Effector memory CD8-positive, alpha-beta T cell (primary cell): Measurements from ENCODE around the gene HMGCL.
"Not testable (repeated sequence)": the region's sequence is repeated elsewhere in the genome, so short reads cannot be mapped to it uniquely, and the experiment has no call there.

ENCODE experiments used
- ATAC-seq: fragments of 150-1000 bp; cut with Tn5 transposase; replicated peaks from 2 replicates; pipeline ENCODE4 v1.10.0; 2021; ENCODE audit warnings: mild to moderate bottlenecking, moderate library complexity
- DNase-seq, 3 experiments: peaks; one replicate each; pipeline ENCODE4 v3.0.0; 2021
- H3K27ac Mint-ChIP-seq, 2 donors: one replicate each; pipeline ENCODE4 v1.8.0; 2022; ENCODE audit warnings: mild to moderate bottlenecking in 2 of 2, mixed read lengths in 2 of 2, moderate library complexity in 2 of 2
- H3K27me3 Mint-ChIP-seq, 2 donors: one replicate each; pipeline ENCODE4 v1.8.0; 2022; ENCODE audit warnings: mixed read lengths in 2 of 2
- H3K36me3 Mint-ChIP-seq: one replicate; pipeline ENCODE4 v1.8.0; 2022; ENCODE audit warnings: mild to moderate bottlenecking, moderate library complexity, mixed read lengths; ENCODE audit not compliant: insufficient read depth
- H3K4me1 Mint-ChIP-seq, 2 donors: one replicate each; pipeline ENCODE4 v1.8.0; 2022; ENCODE audit warnings: low read depth in 2 of 2, mixed read lengths in 2 of 2
- H3K4me3 Mint-ChIP-seq, 2 donors: one replicate each; pipeline ENCODE4 v1.8.0; 2022; ENCODE audit warnings: mild to moderate bottlenecking in 2 of 2, mixed read lengths in 2 of 2, moderate library complexity in 2 of 2
- H3K9me3 Mint-ChIP-seq, 2 donors: one replicate each; pipeline ENCODE4 v1.8.0; 2022; ENCODE audit warnings: mixed read lengths in 2 of 2

The HMGCL gene

DNA sequence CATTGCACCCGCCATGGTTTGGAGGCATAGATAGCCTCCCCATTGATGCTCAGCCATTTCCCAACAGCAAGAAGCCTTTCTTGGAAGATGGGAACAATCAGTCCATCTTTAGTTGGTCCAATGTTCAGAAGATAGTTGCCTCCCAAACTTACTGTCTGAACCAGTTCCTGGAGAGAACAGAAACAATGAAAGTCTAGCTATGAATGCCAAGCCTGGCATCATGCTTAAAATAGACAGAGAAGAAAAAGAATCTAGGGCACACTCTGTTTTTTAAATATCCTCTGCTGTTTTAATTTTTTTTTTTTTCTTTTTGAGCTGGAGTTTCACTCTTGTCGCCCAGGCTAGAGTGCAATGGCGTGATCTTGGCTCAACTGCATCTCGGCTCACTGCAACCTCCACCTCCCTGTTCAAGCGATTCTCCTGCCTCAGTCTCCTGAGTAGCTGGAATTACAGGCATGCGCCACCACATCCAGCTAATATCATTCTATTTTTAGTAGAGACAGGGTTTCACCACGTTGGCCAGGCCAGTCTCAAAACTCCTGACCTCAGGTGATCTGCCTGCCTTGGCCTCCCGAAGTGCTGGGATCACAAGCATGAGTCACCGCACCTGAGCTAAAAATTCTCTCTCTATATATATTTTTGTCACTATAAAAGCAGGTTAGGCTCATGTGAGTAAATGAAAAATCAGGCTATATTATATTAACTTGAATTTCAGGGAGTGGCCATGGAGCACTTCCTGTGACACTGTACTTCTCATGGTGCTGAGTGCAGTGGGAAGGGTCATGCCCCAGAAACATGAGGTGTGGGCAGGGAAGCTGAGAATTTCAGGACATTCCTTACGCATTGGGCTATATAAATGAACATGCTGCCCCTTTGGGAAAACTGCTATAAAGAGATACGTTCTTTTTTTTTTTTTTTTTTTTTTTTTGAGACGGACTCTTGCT, 23.7 kb upstream of the HMGCL start:
- Mint-ChIP-seq H3K4me1 (no peaks in the 10 kb centered on the region), H3K36me3 (peaks cover 34% of the 10 kb centered on the region), H3K4me3 (no peak overlapping the region), H3K27ac (no peak overlapping the region), H3K27me3 (no peaks in the 10 kb centered on the region), H3K9me3 (no peaks in the 10 kb centered on the region)
- DNase-seq (no peak), ATAC-seq (no peak)

DNA sequence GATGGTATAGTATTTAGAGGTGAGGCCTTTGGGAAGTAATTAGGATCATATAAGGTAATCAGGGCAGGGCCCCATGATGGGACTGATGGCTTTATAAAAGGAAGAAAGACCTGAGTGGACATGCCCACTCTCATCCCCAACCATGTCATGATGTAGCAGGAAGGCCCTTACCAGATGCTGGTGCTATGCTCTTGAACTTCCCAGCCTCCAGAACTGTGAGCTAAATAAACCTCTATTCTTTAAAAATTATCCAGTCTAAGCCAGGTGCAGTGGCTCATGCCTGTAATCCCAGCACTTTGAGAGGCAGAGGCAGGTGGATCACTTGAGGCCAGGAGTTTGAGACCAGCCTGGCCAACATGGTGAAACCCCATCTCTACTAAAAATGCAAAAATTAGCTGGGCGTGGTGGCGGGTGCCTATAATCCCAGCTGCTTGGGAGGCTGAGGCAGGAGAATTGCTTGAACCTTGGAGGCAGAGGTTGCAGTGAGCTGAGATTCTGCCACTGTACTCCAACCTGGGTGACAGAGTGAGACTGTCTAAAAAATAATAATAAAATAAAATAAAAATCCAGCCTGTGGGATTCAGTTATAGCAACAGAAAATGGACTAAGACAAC, 22.4 kb upstream of the HMGCL start:
- not testable (repeated sequence) for H3K27me3 Mint-ChIP-seq, H3K4me1 Mint-ChIP-seq, DNase-seq, ATAC-seq, H3K9me3 Mint-ChIP-seq, H3K27ac Mint-ChIP-seq, H3K4me3 Mint-ChIP-seq
- H3K36me3 Mint-ChIP-seq = peaks cover 33% of the 10 kb centered on the region

DNA sequence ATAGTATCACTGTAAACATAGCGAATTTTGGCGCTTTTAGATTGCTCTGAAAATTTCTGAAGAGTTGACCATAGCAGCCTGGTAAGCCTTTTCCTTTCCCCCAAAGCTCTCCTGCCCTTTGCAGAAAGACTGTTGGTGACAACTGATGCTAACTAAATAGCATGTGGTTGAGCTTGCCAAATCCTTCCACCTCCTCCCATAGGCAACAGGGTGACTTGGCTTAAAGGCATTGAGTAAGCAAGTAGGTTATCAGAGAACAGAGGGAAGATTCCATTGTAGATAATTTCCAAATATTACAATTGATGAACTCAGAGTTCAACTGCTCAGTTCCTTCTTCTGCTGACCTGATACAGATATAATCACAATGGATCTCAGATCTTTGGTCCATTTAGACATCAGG, 19.9 kb upstream of the HMGCL start:
- H3K9me3 Mint-ChIP-seq = no peaks in the 10 kb centered on the region

DNA sequence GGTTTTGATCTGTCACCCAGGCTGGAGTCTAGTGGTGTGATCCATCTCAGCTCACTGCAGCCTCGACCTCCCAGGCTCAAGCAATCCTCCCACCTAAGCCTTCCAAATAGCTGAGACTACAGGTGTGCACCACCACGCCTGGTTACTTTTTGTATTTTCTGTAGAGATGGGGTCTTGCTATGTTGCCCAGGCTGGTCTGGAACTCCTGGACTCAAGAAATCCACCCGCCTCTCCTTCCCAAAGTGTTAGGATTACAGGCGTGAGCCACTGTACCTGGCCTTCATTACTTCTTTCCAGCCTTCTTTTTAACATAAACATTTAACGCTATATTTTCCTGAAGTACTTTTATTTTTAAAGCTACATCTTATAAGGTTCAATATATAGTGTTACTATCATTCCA, 18.4 kb upstream of the HMGCL start:
- Mint-ChIP-seq H3K27me3 (no peaks in the 10 kb centered on the region), H3K9me3 (no peaks in the 10 kb centered on the region), H3K4me1 (peaks cover 0 to 1% of the 10 kb centered on the region in 2 donors), H3K4me3 (no peak overlapping the region), H3K27ac (no peak overlapping the region), H3K36me3 (peaks cover 26% of the 10 kb centered on the region)
- DNase-seq (no peak), ATAC-seq (no peak)

More for the DNA sequence above, 19.9 kb upstream of the HMGCL start:
- peaks cover 30% of the 10 kb centered on the region for H3K36me3 Mint-ChIP-seq
- H3K27me3 Mint-ChIP-seq = no peaks in the 10 kb centered on the region
- ATAC-seq (no peak), DNase-seq (no peak)
- H3K27ac Mint-ChIP-seq = no peak overlapping the region
- no peak overlapping the region for H3K4me3 Mint-ChIP-seq
- no peaks in the 10 kb centered on the region for H3K4me1 Mint-ChIP-seq

DNA sequence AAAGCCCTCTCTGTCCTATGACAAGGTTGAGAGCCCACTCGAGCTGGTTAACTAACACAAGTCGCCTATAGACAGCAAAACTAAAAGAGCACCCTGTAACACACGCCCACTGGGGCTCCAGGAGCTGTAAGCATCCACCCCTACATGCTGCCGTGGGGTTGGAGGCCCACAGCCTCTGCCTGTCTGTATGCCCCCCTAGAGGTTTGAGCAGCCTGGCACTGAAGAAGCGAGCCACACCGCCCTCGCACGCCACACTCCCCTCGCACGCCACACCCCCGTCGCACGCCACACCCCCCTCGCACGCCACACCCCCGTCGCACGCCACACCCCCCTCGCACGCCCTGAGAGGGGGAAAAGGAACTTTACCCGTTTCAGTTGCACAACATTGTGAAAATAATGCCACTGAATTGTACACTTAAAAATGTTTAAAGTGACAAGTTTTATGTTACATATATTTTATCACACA, 13.2 kb upstream of the HMGCL start:
- H3K27me3 Mint-ChIP-seq = peaks cover 6 to 7% of the 10 kb centered on the region in 2 donors
- peak overlapping the region; percentile 72 to 76 for H3K4me3 Mint-ChIP-seq
- H3K36me3 Mint-ChIP-seq = peaks cover 5% of the 10 kb centered on the region
- no peaks in the 10 kb centered on the region for H3K9me3 Mint-ChIP-seq
- DNase-seq = peak; percentile 68 to 69 (median 68)
- ATAC-seq = peak; percentile 100
- peaks cover 7 to 11% of the 10 kb centered on the region in 2 donors for H3K4me1 Mint-ChIP-seq
- H3K27ac Mint-ChIP-seq = no peak overlapping the region

DNA sequence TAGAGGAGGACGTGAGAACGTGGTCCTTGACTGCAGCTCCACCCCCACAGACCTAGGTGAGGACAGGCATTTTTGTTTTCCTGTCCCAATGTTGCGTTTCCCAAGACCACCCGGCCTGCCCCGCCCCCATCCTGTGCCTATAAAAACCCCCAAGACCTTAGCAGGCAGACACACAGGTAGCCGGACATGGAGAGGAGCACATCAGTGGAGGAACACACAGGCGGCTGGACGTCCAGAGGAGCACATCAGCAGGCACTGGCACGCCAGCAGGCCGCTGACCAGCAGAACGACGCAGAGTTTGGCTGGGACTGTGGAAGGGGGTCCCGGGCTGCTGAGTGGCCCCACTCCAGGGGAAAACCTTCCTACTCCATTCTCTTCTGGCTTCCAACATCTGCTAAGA, 12.7 kb upstream of the HMGCL start:
- H3K27me3 Mint-ChIP-seq = peaks cover 6 to 7% of the 10 kb centered on the region in 2 donors
- H3K27ac Mint-ChIP-seq = no peak overlapping the region
- peaks cover 7 to 11% of the 10 kb centered on the region in 2 donors for H3K4me1 Mint-ChIP-seq
- peaks cover 5% of the 10 kb centered on the region for H3K36me3 Mint-ChIP-seq
- peak in 1 of 3 experiments; percentile 7 for DNase-seq
- no peak for ATAC-seq
- H3K9me3 Mint-ChIP-seq = no peaks in the 10 kb centered on the region
- peak overlapping the region; percentile 72 to 76 for H3K4me3 Mint-ChIP-seq

DNA sequence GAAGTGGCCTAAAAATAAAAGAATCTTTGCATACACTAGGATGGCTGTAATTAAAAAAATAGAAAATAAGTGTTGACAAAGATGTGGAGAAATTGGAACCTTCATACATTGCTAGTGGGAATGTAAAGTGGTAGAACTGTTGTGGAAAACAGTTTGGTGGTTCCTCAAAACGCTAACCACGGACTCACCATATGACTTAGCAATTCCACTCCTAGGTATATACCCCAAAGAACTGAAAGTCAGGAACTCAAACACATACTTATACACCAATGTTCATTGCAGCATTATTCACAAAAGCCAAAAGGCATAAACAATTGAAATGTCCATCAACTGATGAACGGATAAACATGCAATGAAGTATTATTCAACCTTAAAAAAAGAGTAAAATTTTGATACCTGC, 10.8 kb upstream of the HMGCL start:
- no peak for ATAC-seq
- peaks cover 7 to 11% of the 10 kb centered on the region in 2 donors for H3K4me1 Mint-ChIP-seq
- peaks cover 5% of the 10 kb centered on the region for H3K36me3 Mint-ChIP-seq
- H3K9me3 Mint-ChIP-seq = no peaks in the 10 kb centered on the region
- no peak overlapping the region for H3K27ac Mint-ChIP-seq
- H3K27me3 Mint-ChIP-seq = peaks cover 6 to 7% of the 10 kb centered on the region in 2 donors
- DNase-seq = no peak
- H3K4me3 Mint-ChIP-seq = no peak overlapping the region

DNA sequence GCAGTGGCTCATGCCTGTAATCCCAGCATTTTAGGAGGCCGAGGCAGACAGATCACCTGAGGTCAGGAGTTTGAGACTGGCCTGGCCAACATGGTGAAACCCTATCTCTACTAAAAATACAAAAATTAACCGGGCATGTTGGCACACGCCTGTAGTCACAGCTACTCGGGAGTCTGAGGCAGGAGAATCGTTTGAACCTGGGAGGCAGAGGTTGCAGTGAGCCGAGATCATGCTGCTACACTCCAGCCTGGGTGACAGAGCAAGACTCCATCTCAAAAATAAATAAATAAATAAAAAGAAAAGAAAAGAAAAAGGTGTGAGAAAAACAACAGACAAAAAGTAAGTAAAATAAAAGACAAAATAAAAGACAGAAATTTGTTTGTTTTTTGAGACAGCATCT, 8.9 kb upstream of the HMGCL start:
- ATAC-seq, H3K27ac Mint-ChIP-seq, DNase-seq, H3K9me3 Mint-ChIP-seq, H3K27me3 Mint-ChIP-seq, H3K36me3 Mint-ChIP-seq, H3K4me3 Mint-ChIP-seq: not testable (repeated sequence)
- peaks cover 7 to 11% of the 10 kb centered on the region in 2 donors for H3K4me1 Mint-ChIP-seq

DNA sequence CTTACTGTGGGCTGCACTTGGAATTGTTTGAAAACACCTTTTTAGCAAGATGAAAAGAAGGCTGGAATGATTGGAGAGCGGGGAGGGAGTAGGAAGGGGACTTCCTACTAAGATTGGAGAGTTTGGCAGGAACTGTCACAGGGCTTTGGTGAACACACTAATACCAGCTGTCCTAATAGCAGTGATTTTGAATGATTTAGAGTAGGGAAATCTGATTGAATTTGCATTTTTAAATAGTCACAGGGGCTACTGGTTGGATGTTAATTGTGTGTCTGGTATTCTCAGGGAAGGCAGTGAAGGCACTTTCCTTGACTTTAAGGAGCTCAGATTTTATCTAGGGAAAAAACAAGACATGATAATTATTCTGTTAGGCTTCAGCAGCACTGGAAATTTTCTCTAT, 2.5 kb upstream of the HMGCL start:
- H3K4me3 Mint-ChIP-seq = no peak overlapping the region

DNA sequence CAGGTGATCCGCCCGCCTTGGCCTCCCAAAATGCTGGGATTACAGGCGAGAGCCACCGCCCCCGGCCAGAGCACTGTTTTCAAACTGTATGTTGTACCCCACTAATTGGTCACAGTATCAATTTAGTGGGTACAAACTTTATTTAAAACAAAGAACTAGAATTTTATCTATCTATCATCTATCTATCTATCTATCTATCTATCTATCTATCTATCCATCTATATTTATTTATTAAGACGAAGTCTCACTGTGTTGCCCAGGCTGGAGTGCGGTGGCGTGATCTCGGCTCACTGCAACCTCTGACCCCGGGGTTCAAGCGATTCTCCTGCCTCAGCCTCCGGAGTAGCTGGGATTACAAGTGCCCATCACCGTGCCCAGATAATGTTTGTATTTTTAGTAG, 1.4 kb upstream of the HMGCL start:
- peak overlapping the region; percentile 51 to 97 for H3K27ac Mint-ChIP-seq
- DNase-seq, H3K9me3 Mint-ChIP-seq, ATAC-seq, H3K27me3 Mint-ChIP-seq: not testable (repeated sequence)
- H3K4me3 Mint-ChIP-seq = peak overlapping the region; percentile 9 to 95
- H3K36me3 Mint-ChIP-seq = peaks cover 10% of the 10 kb centered on the region
- peaks cover 5 to 12% of the 10 kb centered on the region in 2 donors for H3K4me1 Mint-ChIP-seq

More for the DNA sequence above, 2.5 kb upstream of the HMGCL start:
- Mint-ChIP-seq H3K27me3 (no peaks in the 10 kb centered on the region), H3K9me3 (no peaks in the 10 kb centered on the region), H3K4me1 (peaks cover 5 to 12% of the 10 kb centered on the region in 2 donors), H3K36me3 (peaks cover 10% of the 10 kb centered on the region), H3K27ac (no peak overlapping the region)
- no peak for ATAC-seq
- no peak for DNase-seq

DNA sequence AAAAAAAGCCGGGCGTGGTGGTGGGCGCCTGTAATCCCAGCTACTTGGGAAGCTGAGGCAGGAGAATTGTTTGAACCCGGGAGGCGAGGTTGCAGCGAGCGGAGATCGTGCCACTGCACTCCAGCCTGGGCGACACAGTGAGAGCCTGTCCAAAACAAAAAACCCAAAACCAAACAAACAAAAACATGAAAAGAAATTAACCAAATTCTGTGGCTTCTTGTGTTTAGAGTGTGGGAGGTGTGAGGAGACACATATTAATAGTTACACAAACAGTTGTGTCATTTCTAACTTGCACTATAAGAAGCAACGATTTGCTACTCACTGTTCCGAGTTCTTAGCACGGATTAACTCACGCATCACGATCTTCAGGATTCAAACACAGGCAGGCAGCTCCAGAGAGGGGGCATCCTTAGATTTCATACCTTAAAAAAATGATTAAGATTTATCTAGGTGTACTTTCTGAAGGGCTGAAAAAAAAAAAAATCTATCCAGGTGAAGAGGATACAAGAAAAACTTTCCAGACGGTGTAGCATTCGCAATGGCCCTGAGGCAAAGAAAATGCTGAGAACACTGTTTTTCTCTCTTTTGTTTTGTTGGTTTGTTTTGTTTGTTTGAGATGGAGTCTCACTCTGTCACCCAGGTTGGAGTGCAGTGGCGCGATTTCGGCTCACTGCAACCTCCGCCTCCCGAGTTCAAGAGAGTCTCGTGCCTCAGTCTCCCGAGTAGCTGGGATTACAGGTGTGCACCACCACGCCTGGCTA, 713 bp upstream of the HMGCL start:
- no peaks in the 10 kb centered on the region for H3K27me3 Mint-ChIP-seq
- H3K9me3 Mint-ChIP-seq = no peaks in the 10 kb centered on the region
- ATAC-seq (peak; percentile 64), DNase-seq (no peak)
- H3K4me3 Mint-ChIP-seq = peak overlapping the region; percentile 94 to 95
- H3K27ac Mint-ChIP-seq = peak overlapping the region; percentile 97
- H3K36me3 Mint-ChIP-seq = peaks cover 10% of the 10 kb centered on the region
- H3K4me1 Mint-ChIP-seq = peaks cover 5 to 12% of the 10 kb centered on the region in 2 donors

DNA sequence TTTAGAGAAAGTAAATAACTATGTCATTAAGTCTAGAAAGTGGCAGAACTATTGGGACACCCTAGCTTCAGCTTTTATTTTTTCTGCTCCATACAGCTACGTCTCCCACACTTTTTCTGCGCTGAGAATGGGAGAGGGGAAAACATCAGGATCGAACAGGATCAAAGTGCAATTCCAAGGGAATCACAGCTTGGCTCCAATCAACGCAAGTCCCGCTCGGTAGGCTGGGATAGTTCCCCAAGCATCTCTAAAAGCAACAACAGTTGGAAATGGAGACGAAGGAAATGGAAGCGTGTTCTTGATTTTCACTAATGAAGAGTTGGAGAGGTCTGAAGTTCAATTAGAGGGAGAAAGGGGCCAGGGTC, 536 bp downstream of the HMGCL start:
- no peaks in the 10 kb centered on the region for H3K9me3 Mint-ChIP-seq
- H3K4me1 Mint-ChIP-seq = peaks cover 5 to 12% of the 10 kb centered on the region in 2 donors
- peak overlapping the region; percentile 97 for H3K27ac Mint-ChIP-seq
- no peak for DNase-seq
- no peaks in the 10 kb centered on the region for H3K27me3 Mint-ChIP-seq
- peak; percentile 3 for ATAC-seq
- peaks cover 10% of the 10 kb centered on the region for H3K36me3 Mint-ChIP-seq
- H3K4me3 Mint-ChIP-seq = peak overlapping the region; percentile 94 to 95

DNA sequence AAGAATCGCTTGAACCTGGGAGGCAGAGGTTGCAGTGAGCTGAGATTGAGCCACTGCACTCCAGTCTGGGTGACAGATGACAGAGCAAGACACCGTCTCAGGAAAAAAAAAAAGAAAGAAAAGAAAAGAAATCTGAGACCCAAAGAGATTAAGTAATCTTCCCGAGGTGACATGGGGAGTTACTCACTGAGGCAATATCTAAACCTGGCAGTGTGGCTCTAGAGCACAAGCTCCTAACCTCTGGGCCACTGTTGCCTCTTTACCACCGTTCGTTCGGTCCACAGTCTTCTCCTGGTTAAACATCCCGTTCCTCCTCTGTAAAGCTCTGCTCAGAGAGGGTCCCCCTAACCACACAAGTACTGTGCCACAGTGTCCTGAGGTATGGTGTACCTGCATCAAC, 1.5 kb downstream of the HMGCL start:
- Mint-ChIP-seq H3K4me3 (peak overlapping the region; percentile 59 to 63), H3K36me3 (peaks cover 10% of the 10 kb centered on the region), H3K4me1 (peaks cover 5 to 12% of the 10 kb centered on the region in 2 donors), H3K9me3 (no peaks in the 10 kb centered on the region), H3K27me3 (no peaks in the 10 kb centered on the region), H3K27ac (peak overlapping the region; percentile 25 to 97)
- DNase-seq = no peak
- no peak for ATAC-seq
